WTC11 (cell line): ENCODE results near the gene RELT.

Experiments used
- ATF2 ChIP-seq: sonication (generic); formaldehyde crosslinking; IDR thresholded peaks from 2 replicates; pipeline ENCODE4 v1.8.1; 2022; ENCODE audit warnings: low read depth, missing genetic modification reagents, borderline replicate concordance
- CBFB ChIP-seq: sonication (generic); formaldehyde crosslinking; IDR thresholded peaks from 2 replicates; pipeline ENCODE4 v1.8.1; 2022; ENCODE audit warnings: mild to moderate bottlenecking, low read depth, missing genetic modification reagents
- CTCF ChIP-seq: fragments of 200-600 bp; IDR thresholded peaks from 2 replicates; pipeline ENCODE4 v1.8.0; 2022; ENCODE audit warnings: antibody characterized with exemption
- E2F4 ChIP-seq: sonication (generic); formaldehyde crosslinking; IDR thresholded peaks from 2 replicates; pipeline ENCODE4 v1.8.1; 2022; ENCODE audit warnings: low read depth, mild to moderate bottlenecking, moderate library complexity, missing genetic modification reagents, borderline replicate concordance
- ESRRA ChIP-seq: sonication (generic); formaldehyde crosslinking; IDR thresholded peaks from 2 replicates; pipeline ENCODE4 v1.8.1; 2022; ENCODE audit warnings: mild to moderate bottlenecking, missing genetic modification reagents, borderline replicate concordance
- HMGXB4 ChIP-seq: sonication (generic); formaldehyde crosslinking; IDR thresholded peaks from 2 replicates; pipeline ENCODE4 v1.8.1; 2023; ENCODE audit warnings: mild to moderate bottlenecking, moderate library complexity, missing genetic modification reagents
- JUN ChIP-seq: sonication (generic); formaldehyde crosslinking; IDR thresholded peaks from 2 replicates; pipeline ENCODE4 v1.8.0; 2023; ENCODE audit warnings: mild to moderate bottlenecking, missing genetic modification reagents
- MAX ChIP-seq: sonication (generic); formaldehyde crosslinking; IDR thresholded peaks from 2 replicates; pipeline ENCODE4 v1.8.0; 2022; ENCODE audit warnings: mild to moderate bottlenecking, missing genetic modification reagents
- MLX ChIP-seq: sonication (generic); formaldehyde crosslinking; IDR thresholded peaks from 2 replicates; pipeline ENCODE4 v1.8.1; 2023; ENCODE audit warnings: mild to moderate bottlenecking, missing genetic modification reagents, moderate library complexity
- SP1 ChIP-seq: sonication (generic); formaldehyde crosslinking; conservative IDR thresholded peaks from 2 replicates; pipeline ENCODE4 v1.8.1; 2022; ENCODE audit warnings: missing genetic modification reagents
- USF1 ChIP-seq: sonication (generic); formaldehyde crosslinking; IDR thresholded peaks from 2 replicates; pipeline ENCODE4 v1.8.0; 2022; ENCODE audit warnings: mild to moderate bottlenecking, missing genetic modification reagents
- ZNF219 ChIP-seq: sonication (generic); formaldehyde crosslinking; IDR thresholded peaks from 2 replicates; pipeline ENCODE4 v1.8.0; 2023; ENCODE audit warnings: missing genetic modification reagents, mild to moderate bottlenecking, borderline replicate concordance
- ZNF232 ChIP-seq: sonication (generic); formaldehyde crosslinking; IDR thresholded peaks from 2 replicates; pipeline ENCODE4 v1.8.0; 2022; ENCODE audit warnings: mild to moderate bottlenecking, missing genetic modification reagents

DNA sequence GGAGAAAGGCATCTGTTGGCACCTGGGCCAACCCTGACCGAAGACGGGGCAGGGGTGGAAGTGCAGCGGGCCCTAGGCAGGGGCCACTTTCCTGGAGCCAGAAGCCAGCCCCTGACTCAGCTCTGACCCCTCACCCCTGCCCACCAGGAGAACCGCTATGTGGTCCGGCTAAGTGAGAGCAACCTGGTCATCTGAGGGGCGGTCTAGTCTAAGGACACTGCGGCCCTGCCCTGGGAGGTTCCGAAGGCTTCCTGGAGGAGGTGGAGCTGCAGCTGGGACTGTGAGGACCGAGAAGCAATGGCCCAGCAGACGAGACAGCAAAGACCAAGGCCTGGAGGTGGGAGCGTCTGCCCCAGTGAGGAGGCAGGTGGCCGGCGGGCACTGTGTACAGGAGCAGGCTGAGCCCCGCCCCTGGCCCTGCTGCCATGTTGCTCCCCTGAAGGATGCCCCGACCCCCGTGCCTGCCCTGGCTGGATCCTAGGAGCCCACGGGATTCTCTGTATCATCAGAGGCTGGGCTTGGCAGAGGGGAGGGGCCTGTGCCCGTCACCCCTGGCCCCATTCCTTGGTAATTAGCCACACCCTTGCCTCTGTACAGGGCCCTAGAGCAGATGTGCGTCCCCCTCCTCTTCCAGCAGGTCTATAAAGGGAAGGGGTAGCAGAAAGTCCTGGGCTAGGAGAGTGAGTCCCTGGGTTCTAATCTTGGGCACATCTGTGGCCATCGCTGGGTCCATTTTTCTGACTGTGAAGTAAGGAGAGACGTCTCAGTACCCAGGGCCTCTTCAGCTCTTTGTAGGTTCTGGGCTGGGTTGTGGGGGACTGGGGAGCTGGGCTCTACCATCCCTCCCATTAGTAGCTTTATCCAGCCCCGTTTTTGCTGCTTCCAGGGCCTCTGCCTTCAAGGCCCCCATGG, 19.4 kb downstream of the RELT start:
- TF ChIP-seq MAX (no peak), SP1 (no peak), CTCF (no peak), USF1 (CRISPR knock-in tag) (no peak), ESRRA (CRISPR knock-in tag) (no peak), HMGXB4 (no peak), ZNF219 (no peak), ZNF232 (no peak), CBFB (CRISPR knock-in tag) (no peak), JUN (CRISPR knock-in tag) (no peak), ATF2 (CRISPR knock-in tag) (no peak), E2F4 (CRISPR knock-in tag) (no peak), MLX (CRISPR knock-in tag) (no peak)
